NCI-H2196 (cell line): ENCODE results near the gene TSPAN31.

Experiments used
- DNase-seq: peaks from one replicate; lab custom pipeline; 2025; ENCODE audit not compliant: unreplicated experiment; lab: John Stamatoyannopoulos, UW

Gene TSPAN31

GRCh38 chr12:57751788-57752667 is 7.2 kb downstream of the TSPAN31 start, which contains the start of gene CDK4:
Gene CDK4, minus strand, starts transcription at chr12:57752310. Its CDS starts 593 bp downstream, at chr12:57751717.
- peak; percentile 99 for DNase-seq

- DNase-seq, result no peak
These were observed 7.8 kb downstream of the TSPAN31 start for GRCh38 chr12:57752668-57753000.

- no peak for DNase-seq
These were observed 9.0 kb downstream of the TSPAN31 start for GRCh38 chr12:57753756-57754337.

- DNase-seq, result peak; percentile 86
These were observed 9.8 kb downstream of the TSPAN31 start, which contains the start of gene MARCHF9 for GRCh38 chr12:57754411-57755193. Gene MARCHF9, plus strand, starts transcription at chr12:57755103. Its CDS starts 426 bp downstream, at chr12:57755529.

GRCh38 chr12:57755194-57755453 is 10.3 kb downstream of the TSPAN31 start:
- DNase-seq, result no peak

- DNase-seq, result no peak
These were observed 10.9 kb downstream of the TSPAN31 start for GRCh38 chr12:57755454-57756372.

GRCh38 chr12:57756406-57757341 is 11.8 kb downstream of the TSPAN31 start:
- DNase-seq, result peak; percentile 30

- no peak for DNase-seq
These were observed 12.9 kb downstream of the TSPAN31 start for GRCh38 chr12:57757771-57758170.

- no peak for DNase-seq
These were observed 13.9 kb downstream of the TSPAN31 start for GRCh38 chr12:57758552-57759359.

- DNase-seq, result peak; percentile 53
These were observed 14.6 kb downstream of the TSPAN31 start for GRCh38 chr12:57759360-57759980.

GRCh38 chr12:57760347-57760982 is 15.6 kb downstream of the TSPAN31 start:
- DNase-seq, result no peak

- no peak for DNase-seq
These were observed 16.7 kb downstream of the TSPAN31 start for GRCh38 chr12:57761391-57761998.

- DNase-seq, result no peak
These were observed 17.6 kb downstream of the TSPAN31 start for GRCh38 chr12:57762463-57762862.

- DNase-seq, result no peak
These were observed 19.2 kb downstream of the TSPAN31 start for GRCh38 chr12:57763881-57764661.

- DNase-seq, result no peak
These were observed 19.8 kb downstream of the TSPAN31 start for GRCh38 chr12:57764662-57765002.

GRCh38 chr12:57765003-57765697 is 20.3 kb downstream of the TSPAN31 start:
- DNase-seq, result no peak
